K562 (cell line): Measurements from ENCODE around the gene WBP1. TPM values are rescaled to one million over a fixed set of nuclear protein-coding genes. Genes with fewer than 3 reads are reported as not detected.

Experiments
- ARID1B ChIP-seq: fragments of 450-650 bp; IDR thresholded peaks from 2 replicates; pipeline ENCODE4 v1.6.1; 2016; ENCODE audit warnings: antibody characterized with exemption, mild to moderate bottlenecking, inconsistent platforms
- EGR1 ChIP-seq: fragments of 450-650 bp; conservative IDR thresholded peaks from 2 replicates; pipeline ENCODE4 v1.6.1; 2017; ENCODE audit warnings: mild to moderate bottlenecking
- ELK1 ChIP-seq: sonication (generic); formaldehyde crosslinking; IDR thresholded peaks from 2 replicates; pipeline ENCODE4 v1.8.1; 2022; ENCODE audit warnings: missing genetic modification reagents
- ETS1 ChIP-seq: conservative IDR thresholded peaks from 2 replicates; pipeline ENCODE4 v1.6.1; 2011; ENCODE audit warnings: low read depth, mild to moderate bottlenecking, low read length; ENCODE audit not compliant: control insufficient read depth
- EWSR1 ChIP-seq: fragments of 450-650 bp; IDR thresholded peaks from 2 replicates; pipeline ENCODE4 v1.6.1; 2018; ENCODE audit warnings: borderline replicate concordance, mild to moderate bottlenecking, low read depth, moderate library complexity; ENCODE audit not compliant: partially characterized antibody
- HEY1 ChIP-seq: fragments of 250-450 bp; sonication (Bioruptor Pico); IDR thresholded peaks from 2 replicates; pipeline ENCODE4 v1.5.0; 2020; ENCODE audit warnings: mild to moderate bottlenecking, moderate library complexity, borderline replicate concordance
- MBD1 ChIP-seq: fragments of 250-450 bp; sonication (Bioruptor Pico); IDR thresholded peaks from 2 replicates; pipeline ENCODE4 v1.8.0; 2022; ENCODE audit warnings: inconsistent platforms
- NCOA6 ChIP-seq: fragments of 450-650 bp; IDR thresholded peaks from 2 replicates; pipeline ENCODE4 v1.6.1; 2017; ENCODE audit warnings: mild to moderate bottlenecking
- RNF219 ChIP-seq: fragments of 250-450 bp; sonication (Bioruptor Pico); IDR thresholded peaks from 2 replicates; pipeline ENCODE4 v1.5.0; 2022; ENCODE audit warnings: mild to moderate bottlenecking
- SRF ChIP-seq, 2 experiments: fragments of 250-450, 450-650 bp in 1 of 2; sonication (Bioruptor Pico) in 1 of 2; sonication (generic) in 1 of 2; formaldehyde crosslinking; IDR thresholded peaks; 2 replicates each; pipeline versions ENCODE4 v1.5.0 to v1.5.1; 2020 to 2022; ENCODE audit warnings: mild to moderate bottlenecking in 1 of 2, missing genetic modification reagents in 1 of 2
- TAF1 ChIP-seq: IDR thresholded peaks from 2 replicates; pipeline ENCODE4 v1.6.1; 2011; ENCODE audit warnings: mild to moderate bottlenecking, low read length, moderate library complexity; ENCODE audit not compliant: insufficient read depth, control insufficient read depth, severe bottlenecking; ENCODE audit errors: extremely low read depth
- ZNF184 ChIP-seq: sonication (generic); formaldehyde crosslinking; IDR thresholded peaks from 2 replicates; pipeline ENCODE4 v1.5.0; 2020; ENCODE audit warnings: missing genetic modification reagents
- ZNF212 ChIP-seq: fragments of 450-650 bp; formaldehyde crosslinking; IDR thresholded peaks from 2 replicates; pipeline ENCODE4 v1.4.0; 2020; ENCODE audit warnings: mild to moderate bottlenecking
- ZNF592 ChIP-seq: fragments of 450-650 bp; IDR thresholded peaks from 2 replicates; pipeline ENCODE4 v1.6.1; 2017; ENCODE audit warnings: antibody characterized with exemption, mild to moderate bottlenecking
- ZNF668 ChIP-seq: fragments of 250-450 bp; sonication (Bioruptor Pico); IDR thresholded peaks from 2 replicates; pipeline ENCODE4 v1.8.0; 2022; ENCODE audit warnings: mild to moderate bottlenecking, inconsistent platforms
- polyA plus RNA-seq, 8 experiments: library from polyadenylated mRNA; depleted of rRNA in 4 of 8; stranded (reverse) in 5 of 8; unstranded in 3 of 8; fragments of >200 nt; fragmentation: Nextera tagmentation in 2 of 8; fragmentation: Illumina TruSeq in 1 of 8; extraction: Ambion mirVana in 2 of 8; extraction: Trizol in 1 of 8; gene quantifications; 2 replicates each; pipeline versions ENCODE4 v1.2.1 to v1.2.3, GENCODE V29; 2011 to 2014; ENCODE audit warnings: inconsistent platforms in 1 of 8, missing spikeins in 1 of 8
- total RNA-seq, 7 experiments: library from RNA; depleted of rRNA in 6 of 7; stranded (reverse); fragments of >200 nt in 6 of 7; fragmentation: Illumina TruSeq in 2 of 7; extraction: Trizol in 2 of 7; gene quantifications; 2 replicates each; pipeline versions ENCODE4 v1.2.1 to v1.2.3, GENCODE V29; 2011 to 2021; ENCODE audit warnings: low replicate concordance in 1 of 7

Gene WBP1
- total and polyA plus RNA-seq, 9 of the 15 experiments (the other 6 are each of a cell fraction or from before 2014, with no cell fraction given), result 1.9 to 27.7 (median 14.2) TPM

- TF ChIP-seq NCOA6 (no peak), HEY1 (CRISPR knock-in tag) (no peak), RNF219 (CRISPR knock-in tag) (no peak), ZNF212 (CRISPR knock-in tag) (no peak), EGR1 (no peak), ARID1B (0 out of 2 replicates have a peak, but pooled peaks have one; percentile 5), TAF1 (peak; percentile 7), ETS1 (no peak), ZNF592 (peak; percentile 36; the same call in 1 of the 2 replicates), ZNF184 (no peak), MBD1 (no peak), ELK1 (no peak), EWSR1 (no peak), ZNF668 (CRISPR knock-in tag) (no peak), SRF (CRISPR knock-in tag; IDR thresholded peaks at IDR 0.05) (0 out of 4 replicates have a peak, but pooled peaks of 1 of the 2 experiments have one; percentile 3)
These were observed 45.6 kb downstream of the WBP1 start (continued) for GRCh38 chr2:74503506-74504475.
